Bronchial epithelial cell (primary cell): Measurements from ENCODE around the gene PIP5K1B. TPM values are rescaled to one million over a fixed set of nuclear protein-coding genes. Genes with fewer than 3 reads are reported as not detected.

ENCODE experiments used
- DNase-seq: peaks from one replicate; pipeline ENCODE4 v3.0.0-alpha.2; 2010; ENCODE audit warnings: low read depth
- FAIRE-seq: peaks from 2 replicates; lab custom pipeline; 2011; peaks lifted over from hg19 to GRCh38; lab: Jason Lieb, UNC
- H3K27me3 ChIP-seq: 2 replicates; pipeline ENCODE4 v1.5.1; 2011; ENCODE audit warnings: low read length; ENCODE audit not compliant: control insufficient read depth, insufficient read depth
- H3K36me3 ChIP-seq: 2 replicates; pipeline ENCODE4 v1.5.1; 2011; ENCODE audit warnings: low read length; ENCODE audit not compliant: control insufficient read depth, insufficient read depth
- H3K4me3 ChIP-seq: 2 replicates; pipeline ENCODE4 v1.5.1; 2011; ENCODE audit warnings: mild to moderate bottlenecking, low read depth, low read length, control low read depth
- total RNA-seq: library from RNA; depleted of rRNA; stranded (reverse); fragments of >200 nt; gene quantifications from 2 replicates; pipeline ENCODE4 v1.2.1, GENCODE V29; 2014
- TF ChIP-seq, protein P1 (sequence below): IDR thresholded peaks from 2 replicates; pipeline ENCODE4 v1.5.1; 2011; ENCODE audit warnings: mild to moderate bottlenecking, moderate library complexity, low read length, control low read depth, inconsistent platforms; ENCODE audit not compliant: insufficient read depth, severe bottlenecking

PIP5K1B gene
- total RNA-seq, 1 donor from 2014 or later = 2.9 TPM

DNA sequence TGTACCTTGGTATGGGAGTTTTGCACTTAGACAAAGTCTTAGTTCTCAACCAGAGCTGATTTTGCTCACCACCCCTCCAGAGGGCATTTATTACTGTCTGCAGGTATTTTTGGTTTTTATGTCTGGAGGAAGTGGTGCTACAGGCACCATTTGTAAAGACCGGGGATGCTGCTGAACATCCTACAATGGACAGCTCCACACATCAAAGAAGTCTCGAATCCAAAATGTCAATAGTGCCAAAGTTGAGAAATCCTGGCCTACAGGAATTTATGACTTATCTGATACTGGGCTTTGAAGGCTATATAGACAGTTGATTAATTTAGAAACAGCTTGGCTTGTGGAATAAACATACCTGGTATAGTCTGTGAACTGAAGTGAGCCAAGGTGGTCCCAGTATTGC is 137.5 kb downstream of the PIP5K1B start:
- TF ChIP-seq, protein P1, sequence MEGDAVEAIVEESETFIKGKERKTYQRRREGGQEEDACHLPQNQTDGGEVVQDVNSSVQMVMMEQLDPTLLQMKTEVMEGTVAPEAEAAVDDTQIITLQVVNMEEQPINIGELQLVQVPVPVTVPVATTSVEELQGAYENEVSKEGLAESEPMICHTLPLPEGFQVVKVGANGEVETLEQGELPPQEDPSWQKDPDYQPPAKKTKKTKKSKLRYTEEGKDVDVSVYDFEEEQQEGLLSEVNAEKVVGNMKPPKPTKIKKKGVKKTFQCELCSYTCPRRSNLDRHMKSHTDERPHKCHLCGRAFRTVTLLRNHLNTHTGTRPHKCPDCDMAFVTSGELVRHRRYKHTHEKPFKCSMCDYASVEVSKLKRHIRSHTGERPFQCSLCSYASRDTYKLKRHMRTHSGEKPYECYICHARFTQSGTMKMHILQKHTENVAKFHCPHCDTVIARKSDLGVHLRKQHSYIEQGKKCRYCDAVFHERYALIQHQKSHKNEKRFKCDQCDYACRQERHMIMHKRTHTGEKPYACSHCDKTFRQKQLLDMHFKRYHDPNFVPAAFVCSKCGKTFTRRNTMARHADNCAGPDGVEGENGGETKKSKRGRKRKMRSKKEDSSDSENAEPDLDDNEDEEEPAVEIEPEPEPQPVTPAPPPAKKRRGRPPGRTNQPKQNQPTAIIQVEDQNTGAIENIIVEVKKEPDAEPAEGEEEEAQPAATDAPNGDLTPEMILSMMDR = no peak
- FAIRE-seq = no peak
- DNase-seq = no peak
- H3K4me3 ChIP-seq = no peak overlapping the region
- H3K27me3 ChIP-seq = no peaks in the 10 kb centered on the region
- no peaks in the 10 kb centered on the region for H3K36me3 ChIP-seq

DNA sequence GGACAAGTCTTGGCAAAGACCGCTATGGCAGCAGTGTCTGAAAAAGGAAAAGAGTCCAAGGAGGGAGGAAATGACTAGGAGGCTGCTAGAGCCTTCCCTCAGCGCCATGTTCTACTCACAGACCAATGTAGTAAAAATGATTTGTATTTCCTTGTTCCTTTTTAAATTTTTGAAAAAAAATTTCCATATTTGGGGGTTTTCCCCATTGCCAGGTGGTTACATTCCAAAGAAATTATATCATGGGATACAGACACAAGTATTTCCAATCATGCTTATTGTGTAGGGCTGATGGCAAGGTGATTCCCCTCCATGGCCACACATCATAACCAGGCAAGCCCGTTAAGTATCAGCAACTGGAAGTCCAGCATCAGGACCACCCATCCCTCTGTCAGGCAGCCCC is 138.2 kb downstream of the PIP5K1B start:
- Histone ChIP-seq H3K4me3 (no peak overlapping the region), H3K27me3 (no peaks in the 10 kb centered on the region), H3K36me3 (no peaks in the 10 kb centered on the region)
- TF ChIP-seq, protein P1 = no peak
- DNase-seq = peak; percentile 36
- no peak for FAIRE-seq

DNA sequence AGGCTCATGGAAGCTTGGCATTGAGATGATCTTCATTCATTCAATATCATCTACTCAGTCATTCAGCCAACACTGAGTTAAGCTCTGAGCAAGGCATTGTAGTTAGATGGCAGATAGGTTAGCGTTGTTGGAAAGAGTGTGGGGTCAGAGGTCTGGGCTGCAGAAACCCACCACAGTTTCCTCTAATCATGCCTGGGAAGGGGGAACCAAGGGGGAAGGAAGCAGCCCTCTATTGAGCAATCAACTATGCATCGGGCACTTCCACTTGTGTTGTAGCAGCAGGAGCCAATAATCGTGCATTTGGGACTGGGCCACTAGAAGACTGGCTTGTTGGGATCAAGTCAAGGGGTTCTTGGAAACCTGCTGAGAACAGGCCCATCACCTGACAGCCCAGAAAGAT is 139.1 kb downstream of the PIP5K1B start:
- no peak for FAIRE-seq
- Histone ChIP-seq H3K27me3 (no peaks in the 10 kb centered on the region), H3K4me3 (no peak overlapping the region), H3K36me3 (no peaks in the 10 kb centered on the region)
- TF ChIP-seq, protein P1 = no peak
- no peak for DNase-seq

DNA sequence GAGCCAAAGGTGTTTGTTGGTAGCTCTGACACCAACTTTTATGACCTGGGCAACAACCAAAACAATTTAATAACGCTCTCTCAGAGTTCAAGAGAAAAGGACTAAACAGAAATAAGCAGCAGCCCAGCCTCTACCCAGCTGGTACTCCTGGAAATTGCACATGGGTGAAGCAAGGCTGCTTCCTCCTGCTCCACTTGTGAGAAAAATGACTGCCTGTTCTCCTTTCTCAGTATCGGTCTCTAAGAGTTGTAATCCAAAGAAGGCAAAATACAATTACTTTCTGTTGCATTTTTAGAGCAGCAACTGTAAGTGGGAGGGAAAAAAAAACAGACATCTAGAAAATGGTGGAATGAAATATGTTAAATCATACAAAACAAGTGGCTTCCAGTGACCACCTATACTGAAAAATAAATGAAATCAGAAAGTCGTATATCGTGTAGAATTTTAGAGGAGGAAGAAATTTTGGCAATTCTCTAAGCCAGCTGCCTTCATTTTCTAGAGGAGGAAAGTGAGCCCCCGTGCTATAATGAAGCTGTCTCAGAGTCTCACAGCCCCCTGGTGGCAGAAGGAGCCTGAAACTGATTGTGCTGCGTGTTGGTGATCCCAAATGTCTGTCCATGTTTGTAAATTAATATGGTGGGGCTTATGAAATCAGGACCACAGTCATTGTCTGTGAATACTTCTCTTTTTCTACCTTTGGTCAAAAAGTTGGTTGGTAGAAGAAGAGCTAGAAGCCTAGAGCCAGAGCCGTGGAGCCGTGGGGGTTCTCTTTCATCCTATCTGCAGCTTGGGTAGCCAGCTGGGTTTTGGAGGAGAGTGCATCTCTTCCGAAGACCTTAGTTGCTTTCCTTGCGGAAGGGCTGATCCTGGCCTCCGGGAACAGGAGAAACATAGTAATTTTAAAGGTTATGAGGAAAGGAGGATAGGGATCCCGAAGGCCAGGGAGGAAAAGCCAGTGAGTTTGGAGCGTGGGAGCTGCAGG is 139.9 kb downstream of the PIP5K1B start:
- no peaks in the 10 kb centered on the region for H3K36me3 ChIP-seq
- TF ChIP-seq, protein P1 = peak; percentile 45
- no peak for FAIRE-seq
- no peak overlapping the region for H3K4me3 ChIP-seq
- DNase-seq = no peak
- H3K27me3 ChIP-seq = no peaks in the 10 kb centered on the region

DNA sequence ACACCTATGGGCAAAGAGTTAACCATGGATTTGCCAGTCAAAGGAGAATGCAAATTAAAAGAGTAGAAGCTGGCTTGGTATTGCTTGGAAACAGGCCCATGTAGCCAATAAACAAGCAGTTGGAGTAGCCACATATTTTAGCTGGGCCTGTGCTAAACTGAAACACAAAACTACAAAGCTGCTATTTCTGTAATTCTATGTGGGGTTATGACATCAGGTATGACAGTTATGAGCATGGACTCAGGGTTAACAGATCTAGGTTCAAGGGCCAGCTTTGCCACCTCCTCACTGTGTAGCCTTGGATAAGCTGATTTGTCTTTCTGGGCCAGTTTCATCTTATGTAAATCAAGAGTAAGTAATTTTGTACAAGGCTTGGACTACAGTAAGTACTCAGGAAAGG is 142.7 kb downstream of the PIP5K1B start:
- DNase-seq = no peak
- Histone ChIP-seq H3K27me3 (no peaks in the 10 kb centered on the region), H3K4me3 (no peak overlapping the region), H3K36me3 (no peaks in the 10 kb centered on the region)
- TF ChIP-seq, protein P1 = no peak
- FAIRE-seq = no peak

DNA sequence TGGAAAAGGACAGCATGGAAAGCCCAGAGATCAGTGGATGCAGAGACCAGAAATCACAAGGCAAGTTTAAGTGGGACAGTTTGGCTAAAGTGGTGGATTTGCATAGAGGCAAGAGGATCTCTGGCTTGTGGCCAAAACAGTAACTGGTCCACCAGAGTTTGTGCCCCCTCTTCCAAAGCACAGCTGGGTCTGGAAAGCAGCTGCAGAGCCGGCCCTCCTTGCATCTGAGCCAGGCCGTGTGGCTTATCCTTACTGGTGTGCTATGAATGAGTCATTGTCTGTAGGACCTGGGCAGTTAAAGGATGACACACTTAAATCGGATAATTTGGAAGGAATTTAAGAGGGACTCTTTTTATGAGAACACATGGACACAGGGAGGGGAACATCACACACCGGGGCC is 146.6 kb downstream of the PIP5K1B start:
- Histone ChIP-seq H3K36me3 (no peaks in the 10 kb centered on the region), H3K4me3 (no peak overlapping the region), H3K27me3 (no peaks in the 10 kb centered on the region)
- TF ChIP-seq, protein P1 = no peak
- peak; percentile 32 for FAIRE-seq
- no peak for DNase-seq
